Activated naive CD8-positive, alpha-beta T cell treated with anti-CD3 and anti-CD28 coated beads, Interleukin-2, amount 50 U/mL, for 24 hours (primary cell): Measurements from ENCODE around the gene PLA1A.

Experiments
- ATAC-seq: fragments of 150-1000 bp; cut with Tn5 transposase; one replicate; pipeline ENCODE4 v1.10.0; 2021
- DNase-seq: peaks from one replicate; pipeline ENCODE4 v3.0.0; 2021
- H3K27ac Mint-ChIP-seq: one replicate; pipeline ENCODE4 v1.8.0; 2021; ENCODE audit warnings: mild to moderate bottlenecking, mixed read lengths
- H3K27me3 Mint-ChIP-seq: one replicate; pipeline ENCODE4 v1.8.0; 2021; ENCODE audit warnings: mixed read lengths
- H3K36me3 Mint-ChIP-seq: one replicate; pipeline ENCODE4 v1.8.0; 2021; ENCODE audit warnings: low read depth, mixed read lengths
- H3K4me1 Mint-ChIP-seq: one replicate; pipeline ENCODE4 v1.8.0; 2021; ENCODE audit warnings: mixed read lengths
- H3K4me3 Mint-ChIP-seq: one replicate; pipeline ENCODE4 v1.8.0; 2021; ENCODE audit warnings: mild to moderate bottlenecking, moderate library complexity, mixed read lengths
- H3K9me3 Mint-ChIP-seq: one replicate; pipeline ENCODE4 v1.8.0; 2021; ENCODE audit warnings: mixed read lengths

PLA1A gene

GRCh38 chr3:119647171-119647570 is 49.5 kb downstream of the PLA1A start:
- no peak for DNase-seq
- H3K36me3 Mint-ChIP-seq = peaks cover 12% of the 10 kb centered on the region

GRCh38 chr3:119647843-119648575 is 50.3 kb downstream of the PLA1A start:
- no peak overlapping the region for H3K4me3 Mint-ChIP-seq
- H3K4me1 Mint-ChIP-seq = peaks cover 12% of the 10 kb centered on the region
- H3K27ac Mint-ChIP-seq = no peak overlapping the region
- H3K36me3 Mint-ChIP-seq = peaks cover 17% of the 10 kb centered on the region
- H3K27me3 Mint-ChIP-seq = no peaks in the 10 kb centered on the region
- ATAC-seq (no peak), DNase-seq (no peak)
- H3K9me3 Mint-ChIP-seq = no peaks in the 10 kb centered on the region

More at GRCh38 chr3:119647171-119647570, 49.5 kb downstream of the PLA1A start:
- peaks cover 20% of the 10 kb centered on the region for H3K4me1 Mint-ChIP-seq
- H3K27ac Mint-ChIP-seq = no peak overlapping the region
- H3K9me3 Mint-ChIP-seq = no peaks in the 10 kb centered on the region
- ATAC-seq = no peak
- H3K4me3 Mint-ChIP-seq = no peak overlapping the region
- no peaks in the 10 kb centered on the region for H3K27me3 Mint-ChIP-seq

GRCh38 chr3:119649761-119650160 is 52.1 kb downstream of the PLA1A start:
- no peak for DNase-seq
- H3K27me3 Mint-ChIP-seq = no peaks in the 10 kb centered on the region
- ATAC-seq = no peak
- H3K4me3 Mint-ChIP-seq = no peak overlapping the region
- H3K27ac Mint-ChIP-seq = no peak overlapping the region
- no peaks in the 10 kb centered on the region for H3K9me3 Mint-ChIP-seq
- peaks cover 20% of the 10 kb centered on the region for H3K36me3 Mint-ChIP-seq
- H3K4me1 Mint-ChIP-seq = no peaks in the 10 kb centered on the region

GRCh38 chr3:119652306-119653033 is 54.8 kb downstream of the PLA1A start:
- H3K27ac Mint-ChIP-seq = no peak overlapping the region
- peaks cover 11% of the 10 kb centered on the region for H3K36me3 Mint-ChIP-seq
- H3K4me3 Mint-ChIP-seq = no peak overlapping the region
- DNase-seq (no peak), ATAC-seq (no peak)
- H3K9me3 Mint-ChIP-seq = no peaks in the 10 kb centered on the region
- no peaks in the 10 kb centered on the region for H3K4me1 Mint-ChIP-seq
- H3K27me3 Mint-ChIP-seq = no peaks in the 10 kb centered on the region

GRCh38 chr3:119653876-119654275 is 56.2 kb downstream of the PLA1A start:
- Mint-ChIP-seq H3K4me1 (no peaks in the 10 kb centered on the region), H3K27ac (no peak overlapping the region), H3K9me3 (no peaks in the 10 kb centered on the region), H3K27me3 (no peaks in the 10 kb centered on the region), H3K4me3 (no peak overlapping the region), H3K36me3 (peaks cover 8% of the 10 kb centered on the region)
- DNase-seq = no peak
- ATAC-seq = no peak

- H3K9me3 Mint-ChIP-seq = no peaks in the 10 kb centered on the region
- DNase-seq = no peak
- H3K27me3 Mint-ChIP-seq = no peaks in the 10 kb centered on the region
- ATAC-seq = no peak
- H3K36me3 Mint-ChIP-seq = peaks cover 2% of the 10 kb centered on the region
- no peaks in the 10 kb centered on the region for H3K4me1 Mint-ChIP-seq
- H3K4me3 Mint-ChIP-seq = no peak overlapping the region
- no peak overlapping the region for H3K27ac Mint-ChIP-seq
Measured at GRCh38 chr3:119657887-119658702, 60.4 kb downstream of the PLA1A start.

GRCh38 chr3:119658994-119659393 is 61.3 kb downstream of the PLA1A start:
- no peaks in the 10 kb centered on the region for H3K9me3 Mint-ChIP-seq
- H3K27me3 Mint-ChIP-seq = no peaks in the 10 kb centered on the region
- H3K27ac Mint-ChIP-seq = no peak overlapping the region
- no peak for ATAC-seq
- no peak overlapping the region for H3K4me3 Mint-ChIP-seq
- no peaks in the 10 kb centered on the region for H3K4me1 Mint-ChIP-seq
- no peaks in the 10 kb centered on the region for H3K36me3 Mint-ChIP-seq
- DNase-seq = no peak

- Mint-ChIP-seq H3K4me1 (peaks cover 7% of the 10 kb centered on the region), H3K27ac (no peak overlapping the region), H3K27me3 (no peaks in the 10 kb centered on the region), H3K36me3 (no peaks in the 10 kb centered on the region), H3K4me3 (no peak overlapping the region), H3K9me3 (no peaks in the 10 kb centered on the region)
- DNase-seq = no peak
- ATAC-seq = no peak
Measured at GRCh38 chr3:119659606-119660291, 62.1 kb downstream of the PLA1A start.

- ATAC-seq (no peak), DNase-seq (no peak)
- no peaks in the 10 kb centered on the region for H3K9me3 Mint-ChIP-seq
- H3K36me3 Mint-ChIP-seq = no peaks in the 10 kb centered on the region
- H3K4me1 Mint-ChIP-seq = peaks cover 9% of the 10 kb centered on the region
- no peak within 1 kb of the TSS for H3K27ac Mint-ChIP-seq
- H3K27me3 Mint-ChIP-seq = no peaks in the 10 kb centered on the region
- H3K4me3 Mint-ChIP-seq = no peak within 1 kb of the TSS
Measured at GRCh38 chr3:119660474-119661440, 63.1 kb downstream of the PLA1A start, which contains the start of gene POPDC2. TSS of gene POPDC2 (minus strand) at chr3:119660589. CDS start at chr3:119660423, 166 bp downstream.

GRCh38 chr3:119662604-119663373 is 65.1 kb downstream of the PLA1A start:
- Mint-ChIP-seq H3K9me3 (no peaks in the 10 kb centered on the region), H3K4me1 (peaks cover 9% of the 10 kb centered on the region), H3K27me3 (no peaks in the 10 kb centered on the region), H3K36me3 (peaks cover 3% of the 10 kb centered on the region), H3K27ac (no peak overlapping the region), H3K4me3 (no peak overlapping the region)
- ATAC-seq = no peak
- DNase-seq = no peak

- no peak for DNase-seq
- peaks cover 4% of the 10 kb centered on the region for H3K36me3 Mint-ChIP-seq
- H3K4me1 Mint-ChIP-seq = peaks cover 9% of the 10 kb centered on the region
- peak overlapping the region; percentile 9 for H3K27ac Mint-ChIP-seq
- H3K27me3 Mint-ChIP-seq = no peaks in the 10 kb centered on the region
- no peak overlapping the region for H3K4me3 Mint-ChIP-seq
- no peaks in the 10 kb centered on the region for H3K9me3 Mint-ChIP-seq
- no peak for ATAC-seq
Measured at GRCh38 chr3:119663885-119664284, 66.2 kb downstream of the PLA1A start.

- no peaks in the 10 kb centered on the region for H3K9me3 Mint-ChIP-seq
- peak overlapping the region; percentile 9 for H3K27ac Mint-ChIP-seq
- no peak overlapping the region for H3K4me3 Mint-ChIP-seq
- H3K27me3 Mint-ChIP-seq = no peaks in the 10 kb centered on the region
- no peak for DNase-seq
- ATAC-seq = no peak
- peaks cover 9% of the 10 kb centered on the region for H3K36me3 Mint-ChIP-seq
- H3K4me1 Mint-ChIP-seq = peaks cover 9% of the 10 kb centered on the region
Measured at GRCh38 chr3:119664370-119664769, 66.7 kb downstream of the PLA1A start.
